Limb (tissue), 2 donors: ENCODE data around the gene SAMD4A.

Experiments used
- DNase-seq, 2 donors: peaks; one replicate each; pipeline ENCODE4 v3.0.0-alpha.2; 2016; ENCODE audit errors: extremely low spot score in 2 of 2

SAMD4A gene

GRCh38 chr14:54759982-54760585, 193.2 kb downstream of the SAMD4A start:
- no peak for DNase-seq

- no peak for DNase-seq
Observed at GRCh38 chr14:54760866-54761575, 194.1 kb downstream of the SAMD4A start.

GRCh38 chr14:54761835-54762234, 194.9 kb downstream of the SAMD4A start:
- no peak for DNase-seq

- no peak for DNase-seq
Observed at GRCh38 chr14:54762296-54762695, 195.4 kb downstream of the SAMD4A start.

- DNase-seq: no peak
Observed at GRCh38 chr14:54763761-54764160, 196.8 kb downstream of the SAMD4A start.

GRCh38 chr14:54766276-54767138, 199.6 kb downstream of the SAMD4A start:
- no peak for DNase-seq

- DNase-seq: no peak
Observed at GRCh38 chr14:54767139-54767431, 200.2 kb downstream of the SAMD4A start.

- no peak for DNase-seq
Observed at GRCh38 chr14:54767450-54767849, 200.5 kb downstream of the SAMD4A start.

- DNase-seq: no peak
Observed at GRCh38 chr14:54768501-54769129, 201.7 kb downstream of the SAMD4A start.

GRCh38 chr14:54769951-54770863, 203.3 kb downstream of the SAMD4A start:
- DNase-seq: no peak

GRCh38 chr14:54771411-54772027, 204.6 kb downstream of the SAMD4A start:
- DNase-seq: no peak

GRCh38 chr14:54772451-54772881, 205.5 kb downstream of the SAMD4A start:
- DNase-seq: no peak

GRCh38 chr14:54773171-54774006, 206.5 kb downstream of the SAMD4A start:
- DNase-seq: peak; percentile 83 to 95

- DNase-seq: no peak
Observed at GRCh38 chr14:54774824-54775223, 207.9 kb downstream of the SAMD4A start.

- DNase-seq: no peak
Observed at GRCh38 chr14:54775486-54776140, 208.7 kb downstream of the SAMD4A start.

- peak; percentile 16 to 61 for DNase-seq
Observed at GRCh38 chr14:54776361-54777001, 209.6 kb downstream of the SAMD4A start.

- DNase-seq: peak in 1 of 2 donors; percentile 14
Observed at GRCh38 chr14:54777395-54777794, 210.5 kb downstream of the SAMD4A start.

- no peak for DNase-seq
Observed at GRCh38 chr14:54778618-54779345, 211.9 kb downstream of the SAMD4A start.
